Breast epithelium (tissue), 4 donors: ENCODE measurements around the gene LANCL2. TPM values are rescaled to one million over a fixed set of nuclear protein-coding genes. Genes with fewer than 3 reads are reported as not detected.

Experiments
- DNase-seq, 2 donors: peaks; one replicate each; pipeline ENCODE4 v3.0.0-alpha.2; 2019; ENCODE audit warnings: low spot score in 2 of 2
- H3K27ac ChIP-seq, 2 donors: fragments of 200-600 bp; sonication (generic) in 1 of 2; one replicate each; pipeline ENCODE4 v1.5.1; 2016 to 2019; ENCODE audit warnings: mild to moderate bottlenecking in 1 of 2
- H3K27me3 ChIP-seq, 2 donors: fragments of 200-600 bp; sonication (generic) in 1 of 2; one replicate each; pipeline versions ENCODE4 v1.5.1 to v1.6.0; 2017 to 2019; ENCODE audit warnings: control low read depth in 1 of 2, mild to moderate bottlenecking in 1 of 2
- H3K36me3 ChIP-seq: fragments of 200-600 bp; one replicate; pipeline ENCODE4 v1.5.1; 2019
- H3K4me1 ChIP-seq, 2 donors: fragments of 200-600 bp; sonication (generic); one replicate each; pipeline ENCODE4 v1.5.1; 2016 to 2019; ENCODE audit warnings: control low read depth in 1 of 2
- H3K4me3 ChIP-seq, 3 donors: fragments of 200-600 bp; sonication (generic); 1 replicate in 2 of 3; 2 replicates in 1 of 3; pipeline ENCODE4 v1.5.1; 2016 to 2019; ENCODE audit warnings: mild to moderate bottlenecking in 3 of 3, moderate library complexity in 2 of 3
- H3K9me3 ChIP-seq, 2 donors: fragments of 200-600 bp; sonication (generic) in 1 of 2; one replicate each; pipeline ENCODE4 v1.5.1; 2016 to 2019; ENCODE audit warnings: control low read depth in 1 of 2
- CTCF ChIP-seq, 3 donors: fragments of 450-650 bp; IDR thresholded peaks; one replicate each; pipeline ENCODE4 v1.5.1; 2016 to 2017; ENCODE audit warnings: antibody characterized with exemption in 3 of 3, mild to moderate bottlenecking in 3 of 3, moderate library complexity in 3 of 3
- POLR2A ChIP-seq: fragments of 450-650 bp; IDR thresholded peaks from one replicate; pipeline ENCODE4 v1.6.1; 2016; ENCODE audit warnings: antibody characterized with exemption, mild to moderate bottlenecking, moderate library complexity
- POLR2AphosphoS5 ChIP-seq, 3 donors: sonication (generic); formaldehyde crosslinking; IDR thresholded peaks; one replicate each; pipeline ENCODE4 v1.6.1; 2017; ENCODE audit warnings: antibody characterized with exemption in 3 of 3
- intact Hi-C: fragments of 100-400 bp; cut with DNase I; formaldehyde crosslinking; loops from one replicate; pipeline ENCODE4 v1.15.1; 2023; ENCODE audit warnings: low total_unique reads
- total RNA-seq, 3 donors: library from RNA; depleted of rRNA; stranded (reverse); fragments of >200 nt; gene quantifications; one replicate each; pipeline ENCODE4 v1.1.0, GENCODE V29; 2016

LANCL2 gene
- total RNA-seq, 3 donors from 2014 or later, result 11.8 to 22.4 (median 20.2) TPM

GRCh38 chr7:55366461-55367070, 1.4 kb downstream of the LANCL2 start:
- intact Hi-C loops, result no loop called here
- Histone ChIP-seq H3K4me3 (peak overlapping the region; percentile 70 to 97 (median 92)), H3K4me1 (peaks cover 0 to 5% of the 10 kb centered on the region in 2 donors), H3K9me3 (no peaks in the 10 kb centered on the region), H3K27me3 (no peaks in the 10 kb centered on the region), H3K36me3 (no peaks in the 10 kb centered on the region), H3K27ac (peak overlapping the region; percentile 98)
- no peak for DNase-seq
- TF ChIP-seq POLR2AphosphoS5 (IDR thresholded peaks at IDR 0.05) (no peak), CTCF (IDR thresholded peaks at IDR 0.05) (no peak), POLR2A (no peak)

- DNase-seq, result no peak
- Histone ChIP-seq H3K4me3 (peak overlapping the region in 2 of 3 donors; percentile 70 to 92), H3K36me3 (no peaks in the 10 kb centered on the region), H3K27ac (peak overlapping the region; percentile 98), H3K27me3 (no peaks in the 10 kb centered on the region), H3K9me3 (no peaks in the 10 kb centered on the region), H3K4me1 (peaks cover 0 to 5% of the 10 kb centered on the region in 2 donors)
- TF ChIP-seq CTCF (IDR thresholded peaks at IDR 0.05) (no peak), POLR2A (no peak), POLR2AphosphoS5 (IDR thresholded peaks at IDR 0.05) (no peak)
- intact Hi-C loops, result no loop called here
Observed at GRCh38 chr7:55367283-55367840, 2.2 kb downstream of the LANCL2 start.

DNA sequence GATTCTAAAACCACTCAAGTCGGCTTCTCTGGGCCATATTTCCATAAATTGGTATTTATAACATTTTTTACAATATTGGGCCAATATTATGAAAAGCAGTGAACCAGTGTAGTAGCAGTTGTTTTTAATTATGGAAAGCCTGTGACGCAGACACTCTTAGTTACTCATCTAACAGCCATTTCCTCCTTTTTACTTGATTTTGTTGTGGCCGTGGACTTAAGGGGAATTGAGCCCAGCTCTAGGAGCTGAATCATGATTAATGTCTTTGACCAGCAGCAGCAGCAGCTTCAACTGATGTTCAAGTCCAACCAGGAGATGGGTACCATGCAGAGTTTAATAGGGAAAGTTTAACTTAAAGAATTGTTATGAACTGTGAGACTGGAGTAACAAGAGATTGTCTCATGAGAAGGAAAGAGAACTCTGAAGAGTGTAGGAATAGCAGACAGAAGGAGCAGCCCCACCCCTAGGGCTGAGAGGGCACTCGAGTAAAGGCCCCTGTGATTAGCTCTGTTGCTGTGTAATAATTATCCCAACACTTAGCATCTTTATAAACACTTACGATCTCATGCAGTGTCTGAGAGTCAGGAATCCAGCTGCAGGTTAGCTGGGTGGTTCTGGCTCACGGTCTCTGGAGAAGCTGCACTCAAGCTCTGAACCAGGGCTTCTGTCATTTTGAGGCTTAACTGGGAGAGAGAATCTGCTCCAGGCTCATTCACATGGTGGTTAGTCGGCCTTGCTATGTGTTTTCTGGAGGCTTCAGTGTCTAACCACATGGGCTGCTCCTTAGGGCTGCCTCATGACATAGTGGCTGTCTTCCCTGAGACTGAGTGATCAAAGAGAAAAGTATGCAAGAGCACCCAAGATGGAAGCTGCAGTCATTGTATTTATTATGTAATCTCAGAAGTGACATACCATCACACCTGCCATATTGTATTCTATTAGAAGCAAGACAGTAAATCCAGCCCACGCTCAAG, 4.6 kb downstream of the LANCL2 start:
- H3K27ac ChIP-seq, result peak overlapping the region; percentile 24 to 68
- H3K4me1 ChIP-seq, result peaks cover 0 to 5% of the 10 kb centered on the region in 2 donors
- DNase-seq, result no peak
- H3K36me3 ChIP-seq, result no peaks in the 10 kb centered on the region
- H3K4me3 ChIP-seq, result no peak overlapping the region
- TF ChIP-seq POLR2AphosphoS5 (IDR thresholded peaks at IDR 0.05), result no peak
- TF ChIP-seq POLR2A, result no peak
- no peak for TF ChIP-seq CTCF (IDR thresholded peaks at IDR 0.05)
- intact Hi-C loops, result no loop called here
- no peaks in the 10 kb centered on the region for H3K27me3 ChIP-seq
- H3K9me3 ChIP-seq, result no peaks in the 10 kb centered on the region

GRCh38 chr7:55374213-55374612, 9.1 kb downstream of the LANCL2 start:
- Histone ChIP-seq H3K4me1 (no peaks in the 10 kb centered on the region), H3K4me3 (no peak overlapping the region), H3K27me3 (no peaks in the 10 kb centered on the region), H3K36me3 (no peaks in the 10 kb centered on the region), H3K27ac (no peak overlapping the region), H3K9me3 (no peaks in the 10 kb centered on the region)
- no peak for DNase-seq
- intact Hi-C loops, result no loop called here
- TF ChIP-seq POLR2AphosphoS5 (IDR thresholded peaks at IDR 0.05), result no peak
- no peak for TF ChIP-seq CTCF (IDR thresholded peaks at IDR 0.05)
- TF ChIP-seq POLR2A, result no peak

DNA sequence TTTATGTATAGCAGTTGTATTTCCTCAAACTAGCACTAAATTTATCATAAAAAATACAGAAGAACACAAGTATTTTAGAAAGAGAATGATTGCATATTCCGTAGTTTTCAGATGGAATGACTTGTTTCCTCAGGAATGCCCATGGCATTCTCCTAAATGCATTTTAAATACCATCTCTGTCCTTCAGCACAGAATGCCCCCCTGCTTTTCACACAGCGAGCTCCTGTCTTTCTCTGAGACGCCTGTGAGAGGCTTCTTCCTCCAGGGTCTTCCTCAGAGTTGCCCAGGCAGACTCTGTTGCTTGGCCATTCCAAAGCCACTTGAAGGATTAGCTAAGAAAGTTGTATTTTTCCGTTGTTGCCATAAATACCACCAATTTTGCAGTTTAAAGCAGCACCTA, 10.1 kb downstream of the LANCL2 start:
- Histone ChIP-seq H3K9me3 (no peaks in the 10 kb centered on the region), H3K27ac (no peak overlapping the region), H3K27me3 (no peaks in the 10 kb centered on the region), H3K36me3 (no peaks in the 10 kb centered on the region), H3K4me3 (no peak overlapping the region), H3K4me1 (no peaks in the 10 kb centered on the region)
- intact Hi-C loops, result no loop called here
- TF ChIP-seq POLR2AphosphoS5 (IDR thresholded peaks at IDR 0.05) (no peak), POLR2A (no peak), CTCF (IDR thresholded peaks at IDR 0.05) (no peak)
- DNase-seq, result no peak
